GM12891 (cell line): Measurements from ENCODE around the gene PNPLA3.

Experiments
- PAX5 ChIP-seq: IDR thresholded peaks from 2 replicates; pipeline ENCODE4 v1.6.1; 2011; ENCODE audit warnings: low read length, moderate library complexity, mild to moderate bottlenecking; ENCODE audit not compliant: insufficient read depth, severe bottlenecking
- POLR2A ChIP-seq: IDR thresholded peaks from 2 replicates; pipeline ENCODE4 v1.6.1; 2011; ENCODE audit warnings: low read depth, low read length, control low read depth
- POLR2AphosphoS5 ChIP-seq: IDR thresholded peaks from 2 replicates; pipeline ENCODE4 v1.6.1; 2011; ENCODE audit warnings: low read depth, low read length, control low read depth
- SPI1 ChIP-seq: IDR thresholded peaks from 2 replicates; pipeline ENCODE4 v1.6.1; 2011; ENCODE audit warnings: low read depth, low read length, control low read depth
- TAF1 ChIP-seq: IDR thresholded peaks from 2 replicates; pipeline ENCODE4 v1.6.1; 2011; ENCODE audit warnings: low read depth, low read length, control low read depth

DNA sequence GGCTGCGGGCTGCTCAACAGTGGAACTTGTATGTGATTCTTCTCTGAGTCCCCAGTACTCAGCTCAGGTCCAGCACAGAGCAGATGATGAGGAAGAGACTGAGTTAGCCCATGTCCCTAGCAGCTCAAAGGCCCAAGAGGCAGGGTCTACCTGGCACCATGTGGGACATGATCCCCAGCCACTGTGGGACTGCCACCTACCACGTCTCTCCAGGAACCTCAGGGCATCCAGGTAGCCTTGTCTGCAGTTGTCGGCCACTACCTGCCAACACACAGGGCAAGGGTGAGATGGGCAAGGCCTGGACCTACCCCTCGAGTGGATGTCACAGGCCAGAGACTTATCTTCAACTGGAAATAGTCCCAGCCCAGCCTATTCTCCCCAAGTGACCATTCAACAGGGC lies 36.2 kb upstream of the PNPLA3 start:
- TF ChIP-seq TAF1, result no peak
- no peak for TF ChIP-seq POLR2A
- no peak for TF ChIP-seq POLR2AphosphoS5
- no peak for TF ChIP-seq PAX5
- TF ChIP-seq SPI1, result no peak
